ENCODE measurements around the gene CDC42BPB. TPM values are rescaled to one million over a fixed set of nuclear protein-coding genes. Genes with fewer than 3 reads are reported as not detected.

The CDC42BPB gene
- total RNA-seq, 4 donors from 2014 or later = 30.0 to 64.3 (median 32.6) TPM

- in situ Hi-C loops (cut with MboI; ENCODE audit: low sequenced_read_pairs in 4 of 4) (no loop called here), intact Hi-C loops (cut with DNase I; ENCODE audit: low total_unique reads) (no loop called here)
- H3K27ac ChIP-seq = peak overlapping the region in 1 of 4 donors; percentile 27
- H3K36me3 ChIP-seq = no peaks in the 10 kb centered on the region
- ATAC-seq = peak in 1 of 2 donors; percentile 57
- DNase-seq = no peak
- H3K27me3 ChIP-seq = no peaks in the 10 kb centered on the region
- peaks cover 0 to 1% of the 10 kb centered on the region in 2 donors for H3K4me1 ChIP-seq
- no peaks in the 10 kb centered on the region for H3K9me3 ChIP-seq
- no peak overlapping the region for H3K4me3 ChIP-seq
- TF ChIP-seq POLR2A (IDR thresholded peaks at IDR 0.05) (no peak), CTCF (IDR thresholded peaks at IDR 0.05 in 4 of 5, conservative IDR thresholded peaks at IDR 0.05 in 1 of 5) (no peak)
Observed at GRCh38 chr14:103066399-103066798, 9.1 kb upstream of the CDC42BPB start.

DNA sequence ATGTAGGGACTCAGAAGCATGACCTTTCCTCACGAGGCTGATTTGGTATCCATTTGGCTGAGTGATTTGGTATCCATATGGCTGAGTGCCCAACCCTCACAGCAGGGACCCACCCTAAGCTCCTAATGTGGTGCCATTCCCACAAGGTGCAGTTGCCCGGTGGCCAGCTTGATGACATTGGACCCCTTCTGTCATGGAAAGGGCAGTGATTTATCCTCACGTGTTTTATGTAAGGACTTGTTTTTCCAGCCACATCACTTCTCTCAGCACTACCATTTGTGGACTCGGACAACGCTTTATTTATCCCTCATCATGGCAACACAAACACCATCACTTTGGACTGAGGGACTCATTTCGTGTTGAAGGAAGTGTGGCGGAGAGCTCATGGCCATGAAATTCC is 8.5 kb upstream of the CDC42BPB start:
- ATAC-seq = no peak
- in situ Hi-C loops (cut with MboI; ENCODE audit: low sequenced_read_pairs in 4 of 4) (no loop called here), intact Hi-C loops (cut with DNase I; ENCODE audit: low total_unique reads) (no loop called here)
- Histone ChIP-seq H3K4me1 (no peaks in the 10 kb centered on the region), H3K27me3 (no peaks in the 10 kb centered on the region), H3K9me3 (no peaks in the 10 kb centered on the region), H3K36me3 (no peaks in the 10 kb centered on the region), H3K27ac (peak overlapping the region in 1 of 4 donors; percentile 27), H3K4me3 (no peak overlapping the region)
- DNase-seq = no peak
- TF ChIP-seq POLR2A (IDR thresholded peaks at IDR 0.05) (no peak), CTCF (IDR thresholded peaks at IDR 0.05 in 4 of 5, conservative IDR thresholded peaks at IDR 0.05 in 1 of 5) (no peak)

DNA sequence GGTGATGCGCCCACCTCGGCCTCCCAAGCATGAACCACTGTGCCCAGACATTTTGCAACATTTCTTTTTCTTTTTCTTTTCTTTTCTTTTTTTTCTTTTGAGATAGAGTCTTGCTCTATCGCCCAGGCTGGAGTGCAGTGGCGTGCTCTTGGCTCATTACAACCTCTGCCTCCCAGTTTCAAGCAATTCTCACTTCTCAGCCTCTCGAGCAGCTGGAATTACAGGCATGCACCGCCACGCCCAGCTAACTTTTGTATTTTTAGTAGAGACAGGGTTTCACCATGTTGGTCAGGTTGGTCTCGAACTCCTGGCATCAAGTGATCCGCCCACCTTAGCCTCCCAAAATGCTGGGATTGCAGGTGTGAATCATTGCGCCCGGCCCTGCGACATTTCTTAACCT is 7.6 kb upstream of the CDC42BPB start:
- in situ Hi-C loops (cut with MboI; ENCODE audit: low sequenced_read_pairs in 4 of 4) (no loop called here), intact Hi-C loops (cut with DNase I; ENCODE audit: low total_unique reads) (no loop called here)
- Histone ChIP-seq H3K9me3 (no peaks in the 10 kb centered on the region), H3K4me3 (no peak overlapping the region), H3K4me1 (peaks cover 0 to 3% of the 10 kb centered on the region in 2 donors), H3K36me3 (no peaks in the 10 kb centered on the region), H3K27me3 (no peaks in the 10 kb centered on the region), H3K27ac (no peak overlapping the region)
- no peak for TF ChIP-seq CTCF (IDR thresholded peaks at IDR 0.05 in 4 of 5, conservative IDR thresholded peaks at IDR 0.05 in 1 of 5)
- TF ChIP-seq POLR2A (IDR thresholded peaks at IDR 0.05) = no peak
- no peak for DNase-seq
- no peak for ATAC-seq

- TF ChIP-seq POLR2A (IDR thresholded peaks at IDR 0.05) (no peak), CTCF (IDR thresholded peaks at IDR 0.05 in 4 of 5, conservative IDR thresholded peaks at IDR 0.05 in 1 of 5) (no peak)
- Histone ChIP-seq H3K4me1 (peaks cover 5 to 8% of the 10 kb centered on the region in 2 donors), H3K27me3 (no peaks in the 10 kb centered on the region), H3K36me3 (no peaks in the 10 kb centered on the region), H3K4me3 (no peak overlapping the region), H3K27ac (no peak overlapping the region), H3K9me3 (no peaks in the 10 kb centered on the region)
- intact Hi-C loops (cut with DNase I; ENCODE audit: low total_unique reads) (no loop called here), in situ Hi-C loops (cut with MboI; ENCODE audit: low sequenced_read_pairs in 4 of 4) (no loop called here)
- ATAC-seq (no peak), DNase-seq (no peak)
Observed at GRCh38 chr14:103064436-103064835, 7.1 kb upstream of the CDC42BPB start.

GRCh38 chr14:103061482-103061976 is 4.2 kb upstream of the CDC42BPB start:
- in situ Hi-C loops (cut with MboI; ENCODE audit: low sequenced_read_pairs in 4 of 4) (no loop called here), intact Hi-C loops (cut with DNase I; ENCODE audit: low total_unique reads) (no loop called here)
- H3K27me3 ChIP-seq = no peaks in the 10 kb centered on the region
- H3K4me1 ChIP-seq = peaks cover 20 to 22% of the 10 kb centered on the region in 2 donors
- no peaks in the 10 kb centered on the region for H3K9me3 ChIP-seq
- H3K36me3 ChIP-seq = no peaks in the 10 kb centered on the region
- TF ChIP-seq POLR2A (IDR thresholded peaks at IDR 0.05) (no peak), CTCF (IDR thresholded peaks at IDR 0.05 in 4 of 5, conservative IDR thresholded peaks at IDR 0.05 in 1 of 5) (no peak)
- DNase-seq (no peak), ATAC-seq (no peak)
- H3K4me3 ChIP-seq = no peak overlapping the region
- no peak overlapping the region for H3K27ac ChIP-seq

Data from gastrocnemius medialis (tissue), 4 donors.